ENCODE results near the gene RBM39.
"Not testable (repeated sequence)": the region's sequence is repeated elsewhere in the genome, so short reads cannot be mapped to it uniquely, and the experiment has no call there.

Gene RBM39

GRCh38 chr20:35726842-35727711 lies 15.0 kb downstream of the RBM39 start:
- DNase-seq (ENCODE audit: low read depth, low spot score) = no peak

- DNase-seq (ENCODE audit: low read depth, low spot score) = no peak
Measured at GRCh38 chr20:35724321-35725230, 17.5 kb downstream of the RBM39 start.

- DNase-seq (ENCODE audit: low read depth, low spot score) = not testable (repeated sequence)
Measured at GRCh38 chr20:35723652-35724320, 18.3 kb downstream of the RBM39 start.

GRCh38 chr20:35723275-35723639 lies 18.8 kb downstream of the RBM39 start:
- not testable (repeated sequence) for DNase-seq (ENCODE audit: low read depth, low spot score)

- DNase-seq (ENCODE audit: low read depth, low spot score) = no peak
Measured at GRCh38 chr20:35721621-35722020, 20.4 kb downstream of the RBM39 start.

- no peak for DNase-seq (ENCODE audit: low read depth, low spot score)
Measured at GRCh38 chr20:35721219-35721618, 20.8 kb downstream of the RBM39 start.

- DNase-seq (ENCODE audit: low read depth, low spot score) = no peak
Measured at GRCh38 chr20:35720165-35721123, 21.6 kb downstream of the RBM39 start.

GRCh38 chr20:35719717-35720116 lies 22.3 kb downstream of the RBM39 start:
- DNase-seq (ENCODE audit: low read depth, low spot score) = no peak

GRCh38 chr20:35718972-35719635 lies 23.0 kb downstream of the RBM39 start:
- no peak for DNase-seq (ENCODE audit: low read depth, low spot score)

- not testable (repeated sequence) for DNase-seq (ENCODE audit: low read depth, low spot score)
Measured at GRCh38 chr20:35718321-35718720, 23.7 kb downstream of the RBM39 start.

GRCh38 chr20:35716330-35716729 lies 25.7 kb downstream of the RBM39 start:
- no peak for DNase-seq (ENCODE audit: low read depth, low spot score)

- DNase-seq (ENCODE audit: low read depth, low spot score) = no peak
Measured at GRCh38 chr20:35715652-35716051, 26.4 kb downstream of the RBM39 start.

GRCh38 chr20:35714127-35714526 lies 27.9 kb downstream of the RBM39 start:
- no peak for DNase-seq (ENCODE audit: low read depth, low spot score)

GRCh38 chr20:35713120-35713519 lies 28.9 kb downstream of the RBM39 start:
- not testable (repeated sequence) for DNase-seq (ENCODE audit: low read depth, low spot score)

GRCh38 chr20:35711588-35712209 lies 30.4 kb downstream of the RBM39 start:
- no peak for DNase-seq (ENCODE audit: low read depth, low spot score)

- no peak for DNase-seq (ENCODE audit: low read depth, low spot score)
Measured at GRCh38 chr20:35710884-35711587, 31.0 kb downstream of the RBM39 start.

GRCh38 chr20:35710039-35710438 lies 32.0 kb downstream of the RBM39 start:
- no peak for DNase-seq (ENCODE audit: low read depth, low spot score)

GRCh38 chr20:35709259-35709658 lies 32.8 kb downstream of the RBM39 start:
- no peak for DNase-seq (ENCODE audit: low read depth, low spot score)

- no peak for DNase-seq (ENCODE audit: low read depth, low spot score)
Measured at GRCh38 chr20:35708502-35708901, 33.6 kb downstream of the RBM39 start.
